CD4-positive, alpha-beta T cell treated with Interleukin-17A for 1 hour (primary cell): Measurements from ENCODE around the gene DNHD1.
"Not testable (repeated sequence)": the region's sequence is repeated elsewhere in the genome, so short reads cannot be mapped to it uniquely, and the experiment has no call there.

Source experiments
- DNase-seq: peaks from one replicate; pipeline ENCODE4 v3.0.0-alpha.2; 2020

Gene DNHD1

GRCh38 chr11:6481924-6482275 is 15.2 kb upstream of the DNHD1 start:
- no peak for DNase-seq

GRCh38 chr11:6482441-6482840 is 14.6 kb upstream of the DNHD1 start:
- DNase-seq, result no peak

- DNase-seq, result no peak
These were observed 14.1 kb upstream of the DNHD1 start for GRCh38 chr11:6483015-6483414.

- no peak for DNase-seq
These were observed 11.4 kb upstream of the DNHD1 start for GRCh38 chr11:6485661-6486060.

GRCh38 chr11:6486256-6486655 is 10.8 kb upstream of the DNHD1 start:
- DNase-seq, result no peak

GRCh38 chr11:6486938-6487337 is 10.1 kb upstream of the DNHD1 start:
- no peak for DNase-seq

- DNase-seq, result no peak
These were observed 8.7 kb upstream of the DNHD1 start for GRCh38 chr11:6488342-6488741.

- DNase-seq, result no peak
These were observed 8.3 kb upstream of the DNHD1 start for GRCh38 chr11:6488821-6489220.

GRCh38 chr11:6489306-6489705 is 7.8 kb upstream of the DNHD1 start:
- no peak for DNase-seq

GRCh38 chr11:6498121-6498520 is 1.0 kb downstream of the DNHD1 start:
- DNase-seq, result no peak

- DNase-seq, result no peak
These were observed 1.5 kb downstream of the DNHD1 start for GRCh38 chr11:6498544-6498943.

GRCh38 chr11:6502382-6502781 is 5.3 kb downstream of the DNHD1 start:
- DNase-seq, result no peak

GRCh38 chr11:6504166-6504565 is 7.1 kb downstream of the DNHD1 start:
- no peak for DNase-seq

- peak; percentile 51 for DNase-seq
These were observed 8.6 kb downstream of the DNHD1 start for GRCh38 chr11:6505577-6506240.

GRCh38 chr11:6516865-6517264 is 19.8 kb downstream of the DNHD1 start:
- no peak for DNase-seq

GRCh38 chr11:6520265-6520664 is 23.2 kb downstream of the DNHD1 start:
- DNase-seq, result no peak

GRCh38 chr11:6521946-6522345 is 24.9 kb downstream of the DNHD1 start:
- DNase-seq, result not testable (repeated sequence)

- DNase-seq, result no peak
These were observed 26.2 kb downstream of the DNHD1 start for GRCh38 chr11:6523253-6523652.

- DNase-seq, result no peak
These were observed 29.5 kb downstream of the DNHD1 start for GRCh38 chr11:6526411-6527135.

- no peak for DNase-seq
These were observed 32.2 kb downstream of the DNHD1 start for GRCh38 chr11:6529266-6529665.

GRCh38 chr11:6530848-6531247 is 33.8 kb downstream of the DNHD1 start:
- no peak for DNase-seq

- peak; percentile 66 for DNase-seq
These were observed 34.2 kb downstream of the DNHD1 start for GRCh38 chr11:6531267-6531752.

GRCh38 chr11:6538456-6538855 is 41.4 kb downstream of the DNHD1 start:
- DNase-seq, result no peak

- no peak for DNase-seq
These were observed 41.9 kb downstream of the DNHD1 start for GRCh38 chr11:6538945-6539344.
